ENCODE results near the gene ANGPTL8.

DNA sequence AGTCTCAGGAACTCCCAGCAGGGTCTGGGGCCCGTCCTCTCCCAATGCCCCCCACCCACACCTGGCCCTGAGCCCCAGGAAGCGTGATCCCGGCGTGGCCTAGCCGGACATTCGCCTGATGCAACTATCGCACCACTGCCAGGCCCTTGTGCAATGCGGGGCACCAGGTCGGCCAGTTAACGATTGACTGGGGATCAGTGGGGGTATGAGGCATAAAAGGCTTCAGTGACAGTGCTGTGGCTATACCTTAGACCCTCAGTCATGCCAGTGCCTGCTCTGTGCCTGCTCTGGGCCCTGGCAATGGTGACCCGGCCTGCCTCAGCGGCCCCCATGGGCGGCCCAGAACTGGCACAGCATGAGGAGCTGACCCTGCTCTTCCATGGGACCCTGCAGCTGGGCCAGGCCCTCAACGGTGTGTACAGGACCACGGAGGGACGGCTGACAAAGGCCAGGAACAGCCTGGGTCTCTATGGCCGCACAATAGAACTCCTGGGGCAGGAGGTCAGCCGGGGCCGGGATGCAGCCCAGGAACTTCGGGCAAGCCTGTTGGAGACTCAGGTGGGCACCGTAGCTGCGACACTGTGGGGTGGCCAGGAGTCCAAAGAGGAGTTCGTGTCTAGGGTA, at the start of gene ANGPTL8:
- TF ChIP-seq POLR2A (IDR thresholded peaks at IDR 0.05; ENCODE audit: low read depth, low read length) (no peak), JUN (IDR thresholded peaks at IDR 0.05; ENCODE audit: borderline replicate concordance, insufficient read depth, insufficient read length, low read depth) (no peak), POLR2AphosphoS5 (IDR thresholded peaks at IDR 0.05; ENCODE audit: insufficient read depth, low read depth, low read length) (no peak), EZH2 (IDR thresholded peaks at IDR 0.05; ENCODE audit: borderline replicate concordance, low read depth, low read length, severe bottlenecking) (no peak)
- TF ChIP-seq, protein P1, sequence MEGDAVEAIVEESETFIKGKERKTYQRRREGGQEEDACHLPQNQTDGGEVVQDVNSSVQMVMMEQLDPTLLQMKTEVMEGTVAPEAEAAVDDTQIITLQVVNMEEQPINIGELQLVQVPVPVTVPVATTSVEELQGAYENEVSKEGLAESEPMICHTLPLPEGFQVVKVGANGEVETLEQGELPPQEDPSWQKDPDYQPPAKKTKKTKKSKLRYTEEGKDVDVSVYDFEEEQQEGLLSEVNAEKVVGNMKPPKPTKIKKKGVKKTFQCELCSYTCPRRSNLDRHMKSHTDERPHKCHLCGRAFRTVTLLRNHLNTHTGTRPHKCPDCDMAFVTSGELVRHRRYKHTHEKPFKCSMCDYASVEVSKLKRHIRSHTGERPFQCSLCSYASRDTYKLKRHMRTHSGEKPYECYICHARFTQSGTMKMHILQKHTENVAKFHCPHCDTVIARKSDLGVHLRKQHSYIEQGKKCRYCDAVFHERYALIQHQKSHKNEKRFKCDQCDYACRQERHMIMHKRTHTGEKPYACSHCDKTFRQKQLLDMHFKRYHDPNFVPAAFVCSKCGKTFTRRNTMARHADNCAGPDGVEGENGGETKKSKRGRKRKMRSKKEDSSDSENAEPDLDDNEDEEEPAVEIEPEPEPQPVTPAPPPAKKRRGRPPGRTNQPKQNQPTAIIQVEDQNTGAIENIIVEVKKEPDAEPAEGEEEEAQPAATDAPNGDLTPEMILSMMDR (IDR thresholded peaks at IDR 0.05; ENCODE audit: extremely low read depth in 1 of 2, insufficient read depth in 1 of 2, low read depth in 1 of 2, low read length in 2 of 2), result no peak
- TF ChIP-seq, protein P2, sequence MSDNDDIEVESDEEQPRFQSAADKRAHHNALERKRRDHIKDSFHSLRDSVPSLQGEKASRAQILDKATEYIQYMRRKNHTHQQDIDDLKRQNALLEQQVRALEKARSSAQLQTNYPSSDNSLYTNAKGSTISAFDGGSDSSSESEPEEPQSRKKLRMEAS (IDR thresholded peaks at IDR 0.05; ENCODE audit: insufficient read depth, insufficient read length), result no peak
